GM19025 (cell line): ENCODE measurements around the gene ARPC3.
"Not testable (repeated sequence)": the region's sequence is repeated elsewhere in the genome, so short reads cannot be mapped to it uniquely, and the experiment has no call there.

ENCODE experiments used
- ATAC-seq: cut with Tn5 transposase; IDR thresholded peaks from one replicate; pipeline ENCODE4 v1.9.1; 2021; ENCODE audit warnings: mild to moderate bottlenecking, low read depth, moderate library complexity; ENCODE audit not compliant: unreplicated experiment

Gene ARPC3

DNA sequence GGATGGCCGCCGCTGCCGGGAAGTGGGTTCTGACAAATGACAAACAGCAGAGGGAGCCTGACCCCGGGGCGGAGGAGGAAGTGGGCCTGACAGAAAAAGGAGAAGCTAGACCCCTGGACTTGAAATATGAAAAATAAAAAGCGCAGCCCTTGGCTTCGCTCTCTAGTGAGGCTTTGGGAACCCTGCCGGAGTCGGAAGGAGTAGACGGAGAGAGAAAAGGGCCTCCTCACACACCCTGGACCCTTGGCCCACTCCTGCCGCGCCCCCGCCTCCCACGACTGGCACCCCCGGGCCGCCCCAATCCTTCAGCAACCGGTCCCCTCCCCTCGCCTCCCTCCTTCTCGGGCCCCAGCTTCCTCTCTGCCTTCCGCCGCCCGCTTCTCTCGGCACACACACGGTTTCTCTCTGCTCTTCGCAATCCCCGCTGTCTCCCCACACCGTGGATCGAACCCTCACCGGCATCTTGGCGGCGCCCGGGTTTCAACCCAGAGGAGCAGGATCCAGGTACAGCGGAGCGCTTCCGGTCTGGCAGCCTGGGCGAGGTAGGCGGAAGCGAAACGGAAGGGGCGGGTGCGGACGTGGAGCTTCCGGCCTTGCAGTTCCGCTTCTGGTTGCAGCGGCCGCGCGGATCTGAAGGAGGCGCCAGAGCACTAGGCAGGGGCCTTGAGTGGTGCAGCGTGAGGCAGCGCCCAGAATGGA lies at the start of gene ARPC3:
TSS of gene ARPC3 (minus strand) at position 539 of the 699 bp plus-strand sequence. CDS start at position 462, 77 bp downstream.
- ATAC-seq, result peak; percentile 94

DNA sequence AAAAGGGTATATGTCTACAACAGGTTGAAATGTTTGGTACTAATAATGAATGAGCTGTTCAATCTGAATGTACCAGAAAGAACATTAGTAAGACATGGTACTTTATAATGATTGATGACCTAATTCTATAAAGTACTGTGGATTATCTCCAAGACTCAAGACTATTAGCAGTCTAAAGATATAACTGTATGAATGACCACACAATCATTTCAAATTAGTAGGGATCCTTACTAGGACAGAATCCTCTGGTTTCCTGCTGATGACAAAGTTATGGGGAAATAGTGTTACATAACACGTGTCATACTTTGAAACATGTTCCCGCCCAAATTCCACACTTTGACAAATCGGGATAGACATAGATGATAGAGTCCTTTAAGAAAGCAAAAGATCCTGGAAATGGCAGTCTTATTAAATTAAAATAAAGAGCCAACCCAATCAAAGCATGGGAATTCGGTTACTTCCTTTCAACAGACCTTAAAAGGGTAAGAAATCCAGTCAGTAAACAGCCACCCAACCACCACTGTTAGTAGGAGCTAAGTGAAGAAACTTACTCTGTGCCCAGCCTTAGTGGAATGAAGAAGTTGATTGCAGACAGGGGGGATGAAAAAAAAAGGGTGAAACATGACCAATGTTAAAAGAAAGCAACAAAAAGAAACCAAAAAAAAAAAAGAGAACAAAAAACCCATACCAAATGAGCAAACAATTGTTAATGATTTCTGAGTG lies 49.0 kb upstream of the ARPC3 start:
- no peak for ATAC-seq

DNA sequence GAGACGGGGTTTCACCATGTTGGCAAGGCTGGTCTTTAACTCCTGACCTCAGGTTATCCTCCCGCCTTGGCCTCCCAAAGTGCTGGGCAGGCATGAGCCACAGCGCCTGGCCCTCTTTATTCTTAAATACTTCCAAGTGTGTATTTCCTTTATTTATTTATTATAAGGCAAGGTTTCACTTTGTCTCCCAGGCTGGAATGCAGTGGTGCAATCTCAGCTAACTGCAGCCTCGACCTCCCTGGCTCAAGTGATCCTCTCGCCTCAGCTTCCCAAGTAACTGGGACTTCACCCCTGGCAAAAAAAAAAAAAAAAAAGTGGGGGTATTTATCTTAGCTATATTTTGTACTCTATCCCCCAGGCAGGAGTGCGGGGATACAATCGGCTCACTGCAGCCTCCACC lies 25.3 kb upstream of the ARPC3 start:
- no peak for ATAC-seq

DNA sequence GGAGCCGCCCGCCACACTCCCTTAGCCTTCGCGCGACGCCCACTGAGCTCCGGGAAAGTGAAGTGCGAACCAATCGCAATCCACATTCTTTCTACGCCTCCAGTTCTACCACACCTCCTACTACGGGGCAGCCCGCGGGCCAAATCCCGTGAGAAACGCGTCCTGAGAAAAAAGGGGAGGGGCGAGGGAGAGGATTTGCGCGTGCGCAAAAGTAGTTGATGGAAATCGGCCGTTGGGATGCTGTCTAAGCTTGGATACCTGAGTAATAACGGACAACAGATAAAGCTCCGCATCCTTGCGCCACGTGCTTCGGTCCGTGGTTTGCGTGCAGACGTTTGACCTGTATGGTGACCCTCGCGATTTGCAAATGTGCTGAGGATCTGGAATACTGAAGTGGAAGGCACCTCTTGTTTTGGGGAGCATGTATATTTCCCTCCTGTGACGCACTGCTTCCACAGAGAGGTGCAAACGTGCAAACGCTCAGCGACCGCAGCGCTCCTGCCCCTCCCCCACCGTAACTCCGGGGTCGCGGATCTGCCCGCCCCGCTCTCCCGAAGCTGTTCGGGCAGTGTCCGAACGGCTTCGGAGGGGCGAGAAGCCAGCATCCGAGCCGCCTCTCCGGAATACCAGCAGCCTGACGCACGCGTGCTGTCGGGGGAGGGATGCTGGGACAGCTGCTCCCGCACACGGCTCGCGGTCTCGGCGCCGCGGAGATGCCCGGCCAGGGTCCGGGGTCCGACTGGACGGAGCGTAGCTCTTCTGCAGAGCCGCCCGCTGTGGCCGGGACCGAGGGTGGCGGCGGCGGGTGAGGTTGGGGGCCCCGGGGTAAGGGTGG lies 18.3 kb upstream of the ARPC3 start, which contains the start of the genes FAM216A and GPN3:
TSS of gene FAM216A (plus strand) at position 632 of the 835 bp plus-strand sequence. CDS start at position 663, 31 bp downstream.
TSS of gene GPN3 (minus strand) at position 44 of the 835 bp plus-strand sequence. CDS start 54 bp downstream, outside the sequence.
- peak; percentile 55 for ATAC-seq

DNA sequence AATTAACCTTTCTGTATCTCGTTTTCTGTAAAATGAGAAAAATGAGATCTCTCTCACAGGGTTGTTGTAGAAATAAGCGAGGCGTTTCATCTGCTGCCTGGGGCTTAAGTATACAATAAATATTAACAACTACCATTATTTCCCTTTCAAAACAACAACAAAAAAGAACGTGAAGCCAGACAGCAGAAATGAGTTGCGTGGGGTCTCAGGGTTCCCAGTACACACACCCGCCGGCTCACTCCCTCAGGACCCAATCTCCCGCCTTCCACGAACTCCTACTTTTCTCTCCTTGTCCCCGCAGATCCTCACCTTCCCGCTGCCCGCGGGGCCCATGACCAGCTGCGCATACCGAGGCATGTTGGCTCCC lies 17.7 kb upstream of the ARPC3 start:
- ATAC-seq, result no peak

DNA sequence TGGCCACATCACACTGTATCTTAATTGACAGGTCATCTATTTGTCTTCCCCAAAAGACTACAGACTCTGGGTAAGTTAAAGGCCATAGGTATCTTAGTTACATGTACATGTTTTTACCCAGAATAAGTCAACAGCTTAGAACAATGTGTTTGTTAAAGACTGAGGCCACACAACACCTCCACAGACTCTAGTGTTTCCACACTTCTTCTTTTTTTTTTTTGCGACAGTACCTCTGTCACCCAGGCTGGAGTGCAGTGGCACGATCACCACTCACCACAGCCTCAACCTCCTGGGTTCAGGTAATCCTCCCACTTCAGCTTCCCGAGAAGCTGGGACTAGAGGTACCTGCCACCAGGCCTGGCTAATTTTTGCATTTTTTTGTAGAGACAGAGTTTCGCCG lies 16.7 kb upstream of the ARPC3 start:
- no peak for ATAC-seq

DNA sequence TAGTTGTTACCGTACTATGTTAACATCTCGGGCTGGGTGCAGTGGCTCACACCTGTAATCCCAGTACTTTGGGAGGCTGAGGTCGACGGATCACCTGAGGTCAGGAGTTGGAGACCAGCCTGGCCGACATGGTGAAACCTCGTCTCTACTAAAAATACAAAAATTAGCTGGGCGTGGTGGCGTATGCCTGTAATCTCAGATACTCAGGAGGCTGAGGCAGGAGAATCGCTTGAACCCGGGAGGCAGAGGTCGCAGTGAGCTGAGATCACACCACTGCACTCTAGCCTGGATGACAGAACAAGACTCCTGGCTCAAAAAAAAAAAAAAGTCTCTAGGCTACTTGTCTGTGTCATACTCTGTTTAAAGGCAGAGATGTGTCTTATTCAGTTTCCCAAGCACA lies 15.6 kb upstream of the ARPC3 start:
- not testable (repeated sequence) for ATAC-seq

DNA sequence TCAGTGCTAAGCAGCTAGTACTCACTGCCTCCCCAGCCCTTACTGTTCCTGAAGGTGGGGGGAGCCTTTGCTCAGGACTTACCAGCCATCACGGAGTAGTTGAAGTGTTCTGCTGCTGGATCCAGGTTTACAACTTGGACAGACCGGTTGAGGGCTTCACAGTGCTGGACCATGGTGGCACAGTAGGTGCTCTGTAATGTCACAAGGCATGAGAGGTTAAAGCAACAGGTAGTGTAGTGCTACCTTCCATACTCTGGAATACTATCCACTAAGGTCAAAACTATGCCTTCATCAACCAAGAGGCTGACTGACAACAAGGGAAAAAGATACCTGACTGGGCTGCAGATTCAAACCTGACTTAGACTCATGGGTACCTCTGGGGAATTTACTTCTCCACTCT lies 14.9 kb upstream of the ARPC3 start:
- ATAC-seq, result no peak

DNA sequence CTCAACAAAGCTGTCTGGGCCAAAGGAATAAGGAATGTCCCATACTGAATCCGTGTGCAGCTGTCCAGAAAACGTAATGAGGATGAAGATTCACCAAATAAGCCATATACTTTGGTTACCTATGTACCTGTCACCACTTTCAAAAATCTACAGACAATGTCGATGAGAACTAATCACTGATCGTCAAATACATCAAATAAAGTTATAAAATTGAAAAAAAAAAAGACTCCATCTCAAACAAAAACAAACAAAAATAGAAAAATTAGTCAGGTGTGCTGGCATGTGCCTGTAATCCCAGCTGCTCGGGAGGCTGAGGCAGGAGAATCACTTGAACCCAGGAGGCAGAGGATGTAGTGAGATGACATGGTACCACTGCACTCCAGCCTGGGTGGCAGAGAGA lies 11.1 kb upstream of the ARPC3 start:
- not testable (repeated sequence) for ATAC-seq

DNA sequence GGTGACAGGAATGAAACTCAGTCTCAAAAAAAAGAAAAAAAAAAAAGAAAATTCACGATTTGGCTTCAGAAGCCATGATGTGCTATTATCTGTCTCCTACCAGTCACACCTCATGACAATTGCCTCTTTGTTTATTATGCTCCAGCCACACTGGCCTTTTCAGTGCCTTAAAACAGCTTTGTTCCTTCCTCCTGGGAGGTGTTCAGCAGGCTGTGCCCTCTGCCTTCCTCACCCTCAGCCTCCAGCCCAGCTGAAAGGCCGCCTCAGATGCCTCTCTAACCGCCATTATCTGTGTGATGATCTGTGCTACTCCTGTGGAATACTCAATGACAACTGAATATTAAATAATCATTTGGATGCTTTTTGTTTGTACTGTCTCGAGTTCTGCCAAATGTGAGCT lies 8.6 kb upstream of the ARPC3 start:
- ATAC-seq, result no peak

DNA sequence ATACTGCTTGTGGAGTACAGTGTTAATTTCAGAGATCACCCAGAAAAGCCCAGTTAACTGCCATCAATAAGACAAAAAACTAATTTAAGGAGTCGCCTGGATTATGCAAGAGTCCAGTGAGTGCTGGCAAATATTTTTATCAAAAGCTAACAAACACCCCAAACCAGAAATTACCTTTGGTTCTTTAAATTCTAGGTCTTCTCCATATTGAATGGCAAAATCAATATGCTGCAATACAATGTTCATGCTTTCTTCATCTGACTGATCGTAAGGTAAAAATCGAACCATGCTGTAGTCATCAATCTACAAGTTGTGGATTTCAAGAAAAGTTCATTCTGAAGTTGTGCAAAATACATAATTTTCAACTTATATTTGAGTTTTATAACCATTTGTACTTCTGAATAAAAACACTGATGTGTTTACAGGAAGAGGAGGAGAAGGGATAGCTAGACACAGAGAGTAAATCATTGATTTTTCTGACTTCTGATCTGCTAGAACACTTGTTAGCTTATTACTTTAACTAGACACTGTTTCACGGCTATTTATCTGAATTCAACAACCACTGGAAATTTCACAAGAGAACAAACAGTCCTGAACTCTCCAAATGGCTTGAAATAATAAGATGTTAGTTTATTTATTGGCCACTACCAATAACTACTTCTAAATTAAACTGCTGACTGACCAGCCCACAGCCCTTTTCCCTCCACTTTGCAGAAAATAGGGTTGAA lies 3.6 kb upstream of the ARPC3 start:
- ATAC-seq, result no peak

DNA sequence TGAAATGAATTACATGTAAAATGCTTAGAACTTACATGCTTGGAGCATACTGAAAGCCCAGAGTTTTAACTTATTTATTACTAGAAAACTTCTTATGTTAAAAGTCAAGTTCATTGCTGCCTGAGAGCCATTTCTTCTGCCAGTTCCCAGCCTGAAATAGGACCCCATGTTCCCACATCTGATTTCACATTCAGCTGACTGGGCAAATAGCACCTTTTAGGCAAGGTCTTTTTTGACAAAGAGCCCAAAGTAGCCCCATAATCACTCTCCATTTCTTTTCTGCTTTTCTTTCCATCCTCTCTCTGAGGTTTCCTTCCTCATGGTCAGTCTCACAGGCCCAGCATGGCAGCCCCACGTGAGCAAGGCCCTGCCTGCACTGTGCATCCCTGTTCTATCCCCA lies 1.1 kb upstream of the ARPC3 start:
- ATAC-seq, result no peak

DNA sequence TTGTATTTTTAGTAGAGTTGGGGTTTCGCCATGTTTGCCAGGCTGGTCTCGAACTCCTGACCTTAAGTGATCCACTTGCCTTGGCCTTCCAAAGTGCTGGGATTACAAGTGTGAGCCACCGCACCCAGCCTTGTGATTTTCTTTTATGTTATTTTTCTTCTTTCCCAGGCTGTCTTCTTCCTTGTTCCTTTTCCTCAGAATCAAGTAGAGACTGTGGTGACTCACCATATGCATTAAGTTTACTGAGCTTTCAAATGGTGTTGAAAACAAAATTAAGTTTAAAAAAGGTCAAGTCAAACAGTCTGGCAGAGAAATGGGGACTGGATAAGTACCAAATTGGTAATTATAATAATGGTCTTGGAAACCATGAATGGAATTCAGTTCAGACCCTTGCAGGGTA lies 5.7 kb downstream of the ARPC3 start:
- ATAC-seq, result no peak

DNA sequence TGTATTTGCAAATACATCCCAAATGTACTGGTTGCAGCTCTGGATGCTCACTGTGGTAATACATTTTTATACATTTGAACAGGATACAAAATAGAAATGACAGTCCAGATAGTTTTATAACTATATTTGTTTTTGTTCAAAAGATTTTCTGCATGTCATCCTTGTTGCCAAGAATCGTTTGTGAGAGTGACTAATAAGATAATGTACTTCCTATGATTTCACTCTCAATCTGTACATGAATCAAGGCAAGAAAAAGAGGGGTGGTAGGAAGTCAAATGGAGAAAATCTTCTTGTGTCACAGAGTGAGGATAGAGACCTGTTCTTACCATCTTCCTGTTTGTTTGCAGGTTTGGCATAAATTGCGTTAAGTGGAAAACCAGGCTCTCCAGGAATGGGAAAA lies 13.9 kb downstream of the ARPC3 start:
- ATAC-seq, result no peak

DNA sequence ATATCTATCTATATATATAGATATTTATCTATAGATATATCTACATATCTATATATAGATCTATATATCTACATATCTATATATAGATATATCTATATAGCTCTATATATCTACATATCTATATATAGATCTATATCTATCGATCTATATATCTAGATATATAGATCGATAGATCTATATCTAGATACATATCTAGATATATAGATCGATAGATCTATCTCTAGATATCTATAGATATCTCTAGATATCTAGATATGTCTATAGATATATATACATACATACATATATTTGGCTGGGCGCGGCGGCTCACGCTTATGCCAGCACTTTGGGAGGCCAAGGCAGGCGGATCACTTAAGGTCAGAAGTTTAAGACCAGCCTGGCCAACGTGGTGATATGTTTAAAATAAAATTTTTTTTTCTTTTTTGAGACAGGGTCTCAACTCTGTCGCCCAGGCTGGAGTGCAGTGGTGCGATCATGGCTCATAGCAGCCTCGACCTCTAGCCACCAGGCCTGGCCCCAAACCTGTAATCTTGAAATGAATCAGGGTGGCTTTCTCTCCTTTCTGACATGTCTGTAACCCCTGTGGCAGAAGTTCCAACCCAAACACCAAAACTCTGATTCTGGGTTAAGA lies 18.1 kb downstream of the ARPC3 start:
- ATAC-seq, result no peak

DNA sequence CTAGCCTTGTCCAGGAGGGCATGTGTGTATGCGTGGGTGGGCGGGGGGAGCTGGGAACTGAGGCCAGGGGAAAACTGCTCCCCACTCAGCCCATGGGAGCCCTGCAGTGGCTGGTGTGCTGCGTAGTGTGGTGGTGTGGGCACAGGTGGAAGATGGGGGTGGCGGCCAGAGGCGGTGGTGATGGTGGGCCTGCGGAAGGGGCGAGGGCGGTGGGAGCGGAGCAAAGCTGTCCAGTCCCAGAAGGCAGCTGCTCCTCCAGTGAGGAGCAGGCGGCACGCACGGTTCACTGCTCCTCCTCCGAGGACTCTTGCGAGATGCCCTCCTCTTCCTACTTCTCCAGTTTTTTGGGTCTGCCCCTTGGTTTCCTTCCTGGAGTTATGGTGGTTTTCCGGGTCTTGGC lies 20.5 kb downstream of the ARPC3 start:
- not testable (repeated sequence) for ATAC-seq

DNA sequence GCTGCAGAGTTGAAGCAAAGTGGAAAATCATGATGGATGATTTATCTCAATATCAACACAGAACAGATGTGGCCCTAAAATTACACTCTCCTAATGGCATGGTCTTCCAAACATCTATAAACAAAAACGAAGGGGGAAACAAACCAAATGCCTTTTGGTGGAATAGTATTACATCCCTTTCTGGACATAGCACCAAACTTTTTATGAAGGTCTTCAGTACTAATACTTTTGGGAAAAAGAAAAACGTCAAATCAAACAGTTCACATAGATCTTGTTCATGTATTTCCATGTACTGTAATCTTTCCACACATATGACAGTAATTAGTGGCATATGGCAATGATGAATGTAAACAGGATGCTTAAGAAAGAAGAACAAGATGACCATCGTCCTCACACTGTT lies 23.7 kb downstream of the ARPC3 start:
- no peak for ATAC-seq

DNA sequence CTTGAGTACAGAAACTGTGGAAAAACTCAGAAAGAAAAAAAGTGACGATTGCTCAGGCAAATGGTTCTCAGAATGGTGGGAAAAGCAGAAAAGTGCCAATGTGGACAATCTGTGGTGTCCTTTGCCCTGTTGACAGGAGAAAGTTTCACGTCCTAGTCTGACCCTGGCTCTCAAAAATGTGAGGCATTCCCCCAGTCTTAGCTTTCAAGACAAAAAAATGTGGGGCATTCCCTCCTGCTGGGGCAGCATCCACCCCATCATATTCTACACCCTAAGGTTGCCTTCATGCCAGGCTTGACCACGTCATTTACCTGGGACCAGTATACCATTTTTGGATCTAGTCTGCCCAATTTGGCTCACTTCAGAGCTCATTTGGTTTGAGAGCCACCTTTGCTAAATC lies 25.9 kb downstream of the ARPC3 start:
- ATAC-seq, result no peak

DNA sequence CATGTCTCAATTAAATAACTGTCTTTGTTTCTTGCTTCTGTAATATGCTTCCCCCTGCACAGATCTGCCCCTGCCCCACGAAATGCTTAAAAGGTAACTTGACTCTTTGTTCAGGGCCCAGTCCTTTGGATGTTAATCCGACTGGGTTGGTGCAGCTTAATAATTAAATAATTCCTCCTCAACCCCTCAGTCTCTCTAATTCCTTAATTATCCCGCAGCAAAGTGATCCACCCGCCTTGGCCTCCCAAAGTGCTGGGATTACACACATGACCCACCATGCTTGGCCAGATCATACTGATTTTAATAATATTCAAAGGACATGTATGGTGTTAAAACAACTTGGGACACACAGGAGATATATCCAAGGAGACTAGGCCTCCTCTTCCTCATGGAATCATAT lies 28.4 kb downstream of the ARPC3 start:
- ATAC-seq, result no peak

DNA sequence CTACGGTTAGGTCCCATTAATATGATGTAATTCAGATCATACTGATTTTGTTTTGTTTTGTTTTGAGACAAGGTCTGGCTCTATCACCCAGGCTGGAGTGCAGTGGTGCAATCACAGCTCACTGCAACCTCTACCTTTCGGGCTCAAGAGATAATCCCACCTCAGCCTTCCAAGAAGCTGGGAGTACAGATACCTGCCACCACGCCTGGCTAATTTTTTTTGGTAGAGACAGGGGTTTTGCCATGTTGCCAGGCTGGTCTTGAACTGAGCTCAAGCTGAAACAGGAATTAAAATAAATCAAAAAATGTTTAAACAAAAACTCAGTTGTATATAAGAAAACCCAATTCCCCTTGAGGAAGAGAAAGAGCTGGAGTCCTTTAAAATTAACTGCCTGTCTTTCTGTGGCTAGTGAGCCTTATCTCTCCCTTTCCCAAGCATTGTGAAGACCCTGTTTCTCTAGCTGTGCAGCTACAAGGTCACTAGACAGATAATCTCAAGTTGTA lies 28.9 kb downstream of the ARPC3 start:
- ATAC-seq, result no peak
